ENCODE measurements around the gene TSPAN9. TPM values are rescaled to one million over a fixed set of nuclear protein-coding genes. Genes with fewer than 3 reads are reported as not detected.

TSPAN9 gene
- total and polyA plus RNA-seq, 4 donors = 17.4 to 62.9 (median 34.2) TPM

DNA sequence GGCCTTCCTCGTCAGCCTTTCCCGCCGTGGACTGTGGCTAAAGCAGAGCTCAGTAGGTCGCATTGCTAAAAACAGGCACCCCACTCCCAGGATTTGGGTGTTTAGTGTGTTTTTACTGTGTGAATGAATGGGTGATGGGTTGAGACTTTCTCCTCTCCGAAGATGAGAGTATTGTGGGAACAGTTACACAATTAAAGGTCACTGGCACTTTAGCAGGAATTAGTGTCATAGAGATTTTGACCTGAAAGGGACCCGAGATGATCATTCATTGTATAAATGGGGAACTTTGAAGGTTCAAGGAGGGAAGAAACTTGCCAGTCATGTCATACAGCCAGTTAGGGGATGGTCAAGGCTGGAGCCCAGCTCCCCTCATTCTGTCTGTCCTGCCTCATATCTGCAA, 56.9 kb downstream of the TSPAN9 start:
- 65% methylated on average over 6 of the region's 6 CpGs for WGBS
- DNase-seq (ENCODE audit: low spot score) = no peak
- TF ChIP-seq, protein P1, sequence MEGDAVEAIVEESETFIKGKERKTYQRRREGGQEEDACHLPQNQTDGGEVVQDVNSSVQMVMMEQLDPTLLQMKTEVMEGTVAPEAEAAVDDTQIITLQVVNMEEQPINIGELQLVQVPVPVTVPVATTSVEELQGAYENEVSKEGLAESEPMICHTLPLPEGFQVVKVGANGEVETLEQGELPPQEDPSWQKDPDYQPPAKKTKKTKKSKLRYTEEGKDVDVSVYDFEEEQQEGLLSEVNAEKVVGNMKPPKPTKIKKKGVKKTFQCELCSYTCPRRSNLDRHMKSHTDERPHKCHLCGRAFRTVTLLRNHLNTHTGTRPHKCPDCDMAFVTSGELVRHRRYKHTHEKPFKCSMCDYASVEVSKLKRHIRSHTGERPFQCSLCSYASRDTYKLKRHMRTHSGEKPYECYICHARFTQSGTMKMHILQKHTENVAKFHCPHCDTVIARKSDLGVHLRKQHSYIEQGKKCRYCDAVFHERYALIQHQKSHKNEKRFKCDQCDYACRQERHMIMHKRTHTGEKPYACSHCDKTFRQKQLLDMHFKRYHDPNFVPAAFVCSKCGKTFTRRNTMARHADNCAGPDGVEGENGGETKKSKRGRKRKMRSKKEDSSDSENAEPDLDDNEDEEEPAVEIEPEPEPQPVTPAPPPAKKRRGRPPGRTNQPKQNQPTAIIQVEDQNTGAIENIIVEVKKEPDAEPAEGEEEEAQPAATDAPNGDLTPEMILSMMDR (IDR thresholded peaks at IDR 0.05; ENCODE audit: low read depth, low read length, missing input control) = no peak
- peak in 1 of 2 donors; percentile 5 for TF ChIP-seq HNF4A (conservative IDR thresholded peaks at IDR 0.05)
- peak; percentile 51 to 54 for TF ChIP-seq RXRA (IDR thresholded peaks at IDR 0.05)
- TF ChIP-seq, protein P2, sequence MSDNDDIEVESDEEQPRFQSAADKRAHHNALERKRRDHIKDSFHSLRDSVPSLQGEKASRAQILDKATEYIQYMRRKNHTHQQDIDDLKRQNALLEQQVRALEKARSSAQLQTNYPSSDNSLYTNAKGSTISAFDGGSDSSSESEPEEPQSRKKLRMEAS (IDR thresholded peaks at IDR 0.05) = no peak
- TF ChIP-seq GABPA (IDR thresholded peaks at IDR 0.05 in 1 of 2, conservative IDR thresholded peaks at IDR 0.05 in 1 of 2) = no peak
- no peak for TF ChIP-seq SP1 (IDR thresholded peaks at IDR 0.05)
- no peak for TF ChIP-seq FOXA2 (IDR thresholded peaks at IDR 0.05)
- no peak for TF ChIP-seq NR2F2 (IDR thresholded peaks at IDR 0.05)
- TF ChIP-seq JUND (IDR thresholded peaks at IDR 0.05) = no peak
- Histone ChIP-seq H3K4me3 (ENCODE audit: low read depth in 1 of 3, low read length in 3 of 3) (no peak overlapping the region), H3K27me3 (ENCODE audit: control insufficient read depth in 4 of 4, insufficient read depth in 4 of 4, low read length in 3 of 4) (no peaks in the 10 kb centered on the region), H3K9me3 (ENCODE audit: control insufficient read depth in 4 of 4, low read length in 3 of 4) (no peaks in the 10 kb centered on the region), H3K9ac (ENCODE audit: low read depth in 1 of 2, low read length in 2 of 2) (no peak overlapping the region), H3K27ac (ENCODE audit: low read depth in 1 of 2, low read length in 2 of 2) (peak overlapping the region; percentile 8 to 19), H3K36me3 (ENCODE audit: control insufficient read depth in 4 of 4, insufficient read depth in 3 of 4, low read depth in 1 of 4, low read length in 3 of 4) (peaks cover 0 to 2% (median 0%) of the 10 kb centered on the region in 4 donors), H3K4me1 (ENCODE audit: control insufficient read depth in 4 of 4, insufficient read depth in 4 of 4, low read length in 3 of 4) (peaks cover 8 to 66% (median 42%) of the 10 kb centered on the region in 4 donors)

DNA sequence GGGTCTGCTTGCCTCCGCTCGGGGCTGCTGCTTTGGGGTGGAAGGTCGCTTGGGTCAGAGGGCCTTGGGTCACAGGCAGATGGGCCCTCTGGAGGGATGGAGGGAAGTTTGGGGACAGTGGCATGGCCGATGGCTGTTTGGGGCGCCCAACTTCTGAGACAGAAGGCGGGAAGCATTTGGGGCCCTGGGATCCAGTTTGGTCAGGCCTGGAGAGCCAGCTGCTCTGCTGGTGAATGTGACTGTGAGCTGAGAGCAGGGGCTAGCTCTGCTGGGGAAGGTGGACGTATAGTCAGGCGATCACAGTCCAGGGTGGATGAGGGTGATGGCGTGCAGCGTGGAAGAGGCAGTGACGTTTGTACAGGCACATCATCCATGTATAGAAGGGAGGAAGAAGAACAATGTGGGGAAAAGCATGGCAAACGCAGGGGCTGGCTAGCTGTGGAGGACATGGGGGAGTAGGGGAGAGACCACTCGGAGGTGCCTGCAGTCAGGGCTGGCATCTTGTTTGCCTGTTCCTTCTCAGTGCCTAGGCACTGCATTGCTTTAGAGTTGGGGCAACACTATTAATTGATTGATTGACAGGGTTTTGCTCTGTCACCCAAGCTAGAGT, 57.5 kb downstream of the TSPAN9 start:
- H3K4me1 ChIP-seq (ENCODE audit: control insufficient read depth in 4 of 4, insufficient read depth in 4 of 4, low read length in 3 of 4) = peaks cover 8 to 64% (median 42%) of the 10 kb centered on the region in 4 donors
- DNase-seq (ENCODE audit: low spot score) = no peak
- H3K27ac ChIP-seq (ENCODE audit: low read depth in 1 of 2, low read length in 2 of 2) = peak overlapping the region; percentile 8 to 19
- peaks cover 0 to 2% (median 0%) of the 10 kb centered on the region in 4 donors for H3K36me3 ChIP-seq (ENCODE audit: control insufficient read depth in 4 of 4, insufficient read depth in 3 of 4, low read depth in 1 of 4, low read length in 3 of 4)
- WGBS = 88% methylated on average over 13 of the region's 13 CpGs
- TF ChIP-seq, protein P1 (IDR thresholded peaks at IDR 0.05; ENCODE audit: low read depth, low read length, missing input control) = no peak
- H3K9ac ChIP-seq (ENCODE audit: low read depth in 1 of 2, low read length in 2 of 2) = no peak overlapping the region
- no peaks in the 10 kb centered on the region for H3K27me3 ChIP-seq (ENCODE audit: control insufficient read depth in 4 of 4, insufficient read depth in 4 of 4, low read length in 3 of 4)
- no peak overlapping the region for H3K4me3 ChIP-seq (ENCODE audit: low read depth in 1 of 3, low read length in 3 of 3)
- no peaks in the 10 kb centered on the region for H3K9me3 ChIP-seq (ENCODE audit: control insufficient read depth in 4 of 4, low read length in 3 of 4)

DNA sequence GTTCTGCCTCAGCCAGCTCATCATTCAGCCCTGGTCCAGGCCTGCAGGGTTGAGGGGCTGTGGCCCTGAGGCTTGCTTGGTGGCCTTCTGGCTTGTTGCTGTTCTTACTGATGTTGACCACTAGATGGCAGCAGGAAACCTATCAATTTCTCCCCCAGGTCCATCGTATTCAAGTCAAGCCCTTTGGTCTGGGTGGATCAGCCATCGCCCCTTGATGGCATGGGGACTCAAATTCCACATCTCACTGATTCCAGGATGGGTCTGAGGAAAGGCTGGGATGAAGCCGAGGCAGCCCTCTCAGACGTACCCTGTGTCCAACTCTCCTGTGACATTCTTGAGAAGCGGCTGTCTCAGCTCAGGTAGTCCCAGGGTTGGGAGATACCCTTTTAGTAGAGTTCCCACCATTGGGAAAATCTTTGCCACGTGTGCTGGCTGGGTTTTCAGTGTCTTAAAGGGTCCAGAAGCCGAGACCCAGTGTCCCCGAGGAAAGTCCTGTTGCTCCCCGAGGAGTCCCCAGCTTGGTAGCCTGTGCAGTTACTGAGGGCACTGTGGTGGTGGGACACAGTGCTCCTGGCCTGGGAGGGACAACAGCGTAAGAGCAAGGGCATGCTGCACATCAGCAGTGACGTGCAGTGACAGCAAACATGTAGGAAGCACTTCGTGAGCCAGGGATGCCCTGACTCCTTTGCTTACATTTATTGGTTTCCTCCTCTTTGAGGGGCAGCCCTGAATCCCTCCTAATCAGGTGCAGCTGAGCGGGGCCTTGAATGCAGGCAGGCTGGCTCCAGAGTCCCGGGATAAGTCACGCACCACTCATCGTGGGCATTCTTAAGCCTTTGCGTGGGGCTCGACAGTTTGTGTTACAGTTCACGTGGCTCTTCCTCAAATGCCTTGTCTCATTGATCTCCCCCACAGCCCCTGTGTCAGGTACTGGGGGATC, 58.6 kb downstream of the TSPAN9 start:
- Histone ChIP-seq H3K4me1 (ENCODE audit: control insufficient read depth in 4 of 4, insufficient read depth in 4 of 4, low read length in 3 of 4) (peaks cover 3 to 60% (median 33%) of the 10 kb centered on the region in 4 donors), H3K27ac (ENCODE audit: low read depth in 1 of 2, low read length in 2 of 2) (no peak overlapping the region), H3K27me3 (ENCODE audit: control insufficient read depth in 4 of 4, insufficient read depth in 4 of 4, low read length in 3 of 4) (no peaks in the 10 kb centered on the region), H3K9ac (ENCODE audit: low read depth in 1 of 2, low read length in 2 of 2) (no peak overlapping the region), H3K4me3 (ENCODE audit: low read depth in 1 of 3, low read length in 3 of 3) (no peak overlapping the region), H3K9me3 (ENCODE audit: control insufficient read depth in 4 of 4, low read length in 3 of 4) (no peaks in the 10 kb centered on the region), H3K36me3 (ENCODE audit: control insufficient read depth in 4 of 4, insufficient read depth in 3 of 4, low read depth in 1 of 4, low read length in 3 of 4) (peaks cover 0 to 2% (median 0%) of the 10 kb centered on the region in 4 donors)
- TF ChIP-seq, protein P1 (IDR thresholded peaks at IDR 0.05; ENCODE audit: low read depth, low read length, missing input control) = peak; percentile 79
- TF ChIP-seq RXRA (IDR thresholded peaks at IDR 0.05) = no peak
- TF ChIP-seq, protein P3, sequence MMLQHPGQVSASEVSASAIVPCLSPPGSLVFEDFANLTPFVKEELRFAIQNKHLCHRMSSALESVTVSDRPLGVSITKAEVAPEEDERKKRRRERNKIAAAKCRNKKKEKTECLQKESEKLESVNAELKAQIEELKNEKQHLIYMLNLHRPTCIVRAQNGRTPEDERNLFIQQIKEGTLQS (IDR thresholded peaks at IDR 0.05) = no peak
- TF ChIP-seq RAD21 (IDR thresholded peaks at IDR 0.05) = peak; percentile 85 to 95
- no peak for TF ChIP-seq YY1 (IDR thresholded peaks at IDR 0.05)
- WGBS = 77% methylated on average over 19 of the region's 19 CpGs
- DNase-seq (ENCODE audit: low spot score) = no peak

All from liver (tissue), 9 donors.